ENCODE measurements around the gene PPEF2.

DNA sequence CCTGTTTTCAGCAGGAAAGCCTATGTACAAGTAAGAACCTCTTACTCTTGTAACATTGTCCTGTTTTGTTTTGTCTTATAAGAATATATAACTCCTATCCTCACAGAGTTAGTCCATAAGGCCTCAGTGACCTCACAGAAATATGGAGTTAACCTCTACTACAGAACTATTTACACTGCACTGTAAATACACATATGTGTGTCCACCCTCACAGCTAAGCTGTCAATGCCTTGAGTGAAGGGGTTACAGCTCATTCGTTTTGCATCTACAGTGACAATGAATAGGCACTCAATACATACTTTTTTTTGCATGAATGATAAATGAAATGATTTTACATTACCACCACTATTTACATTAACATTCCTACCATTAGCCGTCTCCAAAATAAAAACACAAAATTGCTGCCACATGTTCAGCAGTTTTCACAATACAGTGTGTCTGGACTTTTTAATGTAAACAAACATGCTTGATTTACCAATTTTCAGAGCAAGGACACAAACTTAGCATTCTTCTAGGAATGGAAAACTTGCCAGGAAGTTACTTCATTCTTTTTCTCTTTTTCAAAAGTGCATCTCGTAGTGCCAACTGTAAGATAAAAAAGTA, 48.1 kb upstream of the PPEF2 start:
- TF ChIP-seq POLR2A (IDR thresholded peaks at IDR 0.05; ENCODE audit: low read depth, low read length) (no peak), TAF1 (IDR thresholded peaks at IDR 0.05; ENCODE audit: borderline replicate concordance, low read depth, low read length) (no peak)
